ENCODE results near the gene PROZ.
A peak's percentile ranks its signal among the peaks of the same experiment; 100 is the strongest.

PROZ gene

GRCh38 chr13:113151745-113152690 is 6.4 kb upstream of the PROZ start:
- no peak overlapping the region for H3K4me3 ChIP-seq (ENCODE audit: low read depth, low read length)
- in situ Hi-C loops (cut with HindIII; ENCODE audit: low sequenced_read_pairs) = no loop called here
- TF ChIP-seq, protein P1, sequence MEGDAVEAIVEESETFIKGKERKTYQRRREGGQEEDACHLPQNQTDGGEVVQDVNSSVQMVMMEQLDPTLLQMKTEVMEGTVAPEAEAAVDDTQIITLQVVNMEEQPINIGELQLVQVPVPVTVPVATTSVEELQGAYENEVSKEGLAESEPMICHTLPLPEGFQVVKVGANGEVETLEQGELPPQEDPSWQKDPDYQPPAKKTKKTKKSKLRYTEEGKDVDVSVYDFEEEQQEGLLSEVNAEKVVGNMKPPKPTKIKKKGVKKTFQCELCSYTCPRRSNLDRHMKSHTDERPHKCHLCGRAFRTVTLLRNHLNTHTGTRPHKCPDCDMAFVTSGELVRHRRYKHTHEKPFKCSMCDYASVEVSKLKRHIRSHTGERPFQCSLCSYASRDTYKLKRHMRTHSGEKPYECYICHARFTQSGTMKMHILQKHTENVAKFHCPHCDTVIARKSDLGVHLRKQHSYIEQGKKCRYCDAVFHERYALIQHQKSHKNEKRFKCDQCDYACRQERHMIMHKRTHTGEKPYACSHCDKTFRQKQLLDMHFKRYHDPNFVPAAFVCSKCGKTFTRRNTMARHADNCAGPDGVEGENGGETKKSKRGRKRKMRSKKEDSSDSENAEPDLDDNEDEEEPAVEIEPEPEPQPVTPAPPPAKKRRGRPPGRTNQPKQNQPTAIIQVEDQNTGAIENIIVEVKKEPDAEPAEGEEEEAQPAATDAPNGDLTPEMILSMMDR (IDR thresholded peaks at IDR 0.05; ENCODE audit: low read depth, low read length) = no peak
- peak; percentile 68 for DNase-seq (ENCODE audit: low read depth, low spot score)

GRCh38 chr13:113152691-113152983 is 5.8 kb upstream of the PROZ start:
- TF ChIP-seq, protein P1 (IDR thresholded peaks at IDR 0.05; ENCODE audit: low read depth, low read length) = no peak
- no peak overlapping the region for H3K4me3 ChIP-seq (ENCODE audit: low read depth, low read length)
- no peak for DNase-seq (ENCODE audit: low read depth, low spot score)
- in situ Hi-C loops (cut with HindIII; ENCODE audit: low sequenced_read_pairs) = no loop called here

DNA sequence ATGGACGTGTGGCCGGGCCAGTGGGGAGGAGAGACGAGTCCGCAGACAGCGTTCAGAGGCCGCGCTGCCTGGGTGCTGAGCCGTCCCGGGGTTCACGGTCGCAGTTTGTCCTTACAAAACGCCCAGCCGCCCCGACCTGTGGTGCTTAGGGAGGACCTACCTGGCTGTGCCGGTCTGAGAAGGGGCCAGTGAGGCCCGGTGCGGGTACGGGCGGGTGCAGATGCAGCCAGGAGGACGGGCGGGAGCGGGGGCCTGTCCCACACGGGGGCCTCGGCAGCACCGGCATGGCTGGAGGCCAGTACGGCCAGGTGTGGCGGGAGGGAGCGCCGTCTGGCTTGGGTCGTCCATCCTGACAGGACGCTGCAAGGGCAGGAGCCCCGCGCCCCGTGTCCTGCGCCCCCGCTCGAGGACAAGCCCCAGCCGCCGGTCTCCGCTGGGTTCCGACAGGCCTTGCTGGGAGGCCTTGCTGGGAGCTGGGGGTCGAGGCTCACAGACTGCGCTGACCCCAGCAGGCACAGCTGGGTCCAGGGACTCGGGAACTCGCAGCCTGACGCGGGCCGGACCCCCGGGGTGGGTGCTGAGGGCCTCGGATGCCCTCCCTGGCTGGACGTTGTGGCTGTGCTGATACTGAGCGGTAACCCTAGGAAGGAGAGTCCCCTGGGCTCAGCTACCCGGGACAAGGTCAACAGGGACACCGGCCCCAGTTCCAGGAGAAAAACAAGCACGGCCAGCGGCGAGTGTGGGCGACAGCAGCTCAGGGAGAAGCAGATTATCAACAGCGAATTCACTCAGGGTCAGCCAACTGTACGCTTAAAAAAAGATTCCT is 5.3 kb upstream of the PROZ start:
- H3K4me3 ChIP-seq (ENCODE audit: low read depth, low read length) = peak overlapping the region; percentile 21
- DNase-seq (ENCODE audit: low read depth, low spot score) = peak; percentile 2
- TF ChIP-seq, protein P1 (IDR thresholded peaks at IDR 0.05; ENCODE audit: low read depth, low read length) = no peak
- in situ Hi-C loops (cut with HindIII; ENCODE audit: low sequenced_read_pairs) = no loop called here

DNA sequence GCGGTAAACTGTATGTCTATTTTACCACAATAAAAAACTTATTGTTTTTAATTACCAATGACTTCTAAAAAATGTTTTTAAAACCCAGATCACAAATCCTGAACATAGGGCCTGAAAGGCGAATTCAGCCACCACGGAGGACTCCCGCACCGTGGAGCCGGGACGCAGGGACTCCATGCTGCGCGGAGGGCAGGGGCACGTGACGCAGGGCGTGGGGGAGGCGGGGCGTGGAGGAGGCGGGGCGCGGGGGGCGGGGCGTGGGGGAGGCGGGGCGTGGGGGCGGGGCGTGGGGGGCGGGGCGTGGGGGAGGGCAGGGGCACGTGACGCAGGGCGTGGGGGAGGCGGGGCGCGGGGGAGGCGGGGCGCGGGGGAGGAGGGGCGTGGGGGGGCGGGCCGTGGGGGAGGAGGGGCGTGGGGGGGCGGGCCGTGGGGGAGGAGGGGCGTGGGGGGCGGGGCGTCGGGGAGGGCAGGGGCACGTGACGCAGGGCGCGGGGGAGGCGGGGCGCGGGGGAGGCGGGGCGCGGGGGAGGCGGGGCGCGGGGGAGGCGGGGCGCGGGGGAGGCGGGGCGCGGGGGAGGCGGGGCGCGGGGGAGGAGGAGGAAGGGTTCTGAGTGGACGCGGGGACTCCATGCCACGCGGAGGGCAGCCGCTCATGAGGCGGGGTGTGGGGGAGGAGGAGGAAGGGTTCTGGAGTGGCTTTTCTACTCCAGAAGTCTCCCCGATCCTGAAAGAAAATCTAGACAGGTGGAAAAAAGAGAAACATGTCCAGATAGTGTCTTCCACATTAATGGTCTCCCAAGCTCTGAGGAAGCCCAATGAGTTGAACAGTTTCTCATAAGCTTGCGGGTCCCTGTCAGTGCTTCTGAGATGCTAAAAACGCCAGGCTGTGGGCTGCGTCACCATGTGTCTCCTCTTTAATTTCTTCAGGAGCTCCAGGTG is 4.4 kb upstream of the PROZ start:
- peak; percentile 64 for DNase-seq (ENCODE audit: low read depth, low spot score)
- H3K4me3 ChIP-seq (ENCODE audit: low read depth, low read length) = peak overlapping the region; percentile 25
- in situ Hi-C loops (cut with HindIII; ENCODE audit: low sequenced_read_pairs) = no loop called here
- TF ChIP-seq, protein P1 (IDR thresholded peaks at IDR 0.05; ENCODE audit: low read depth, low read length) = no peak

GRCh38 chr13:113155201-113155600 is 3.2 kb upstream of the PROZ start:
- TF ChIP-seq, protein P1 (IDR thresholded peaks at IDR 0.05; ENCODE audit: low read depth, low read length) = no peak
- no peak for DNase-seq (ENCODE audit: low read depth, low spot score)
- no peak overlapping the region for H3K4me3 ChIP-seq (ENCODE audit: low read depth, low read length)
- in situ Hi-C loops (cut with HindIII; ENCODE audit: low sequenced_read_pairs) = no loop called here

Data from astrocyte of the spinal cord (primary cell).